Measurements from ENCODE around the gene PER2. TPM values are rescaled to one million over a fixed set of nuclear protein-coding genes. Genes with fewer than 3 reads are reported as not detected.

Gene PER2
- total and polyA plus RNA-seq, 10 donors = 2.0 to 16.2 (median 12.0) TPM

- H3K36me3 ChIP-seq = peaks cover 0 to 88% (median 34%) of the 10 kb centered on the region in 6 donors
- intact Hi-C loops (cut with DNase I; ENCODE audit: low total_unique reads) = no loop called here
- 76 to 96% (median 89%) methylated on average over 11 to 12 of the region's 12 CpGs for WGBS, 5 donors
Measured at GRCh38 chr2:238262496-238263122, 25.8 kb downstream of the PER2 start.

DNA sequence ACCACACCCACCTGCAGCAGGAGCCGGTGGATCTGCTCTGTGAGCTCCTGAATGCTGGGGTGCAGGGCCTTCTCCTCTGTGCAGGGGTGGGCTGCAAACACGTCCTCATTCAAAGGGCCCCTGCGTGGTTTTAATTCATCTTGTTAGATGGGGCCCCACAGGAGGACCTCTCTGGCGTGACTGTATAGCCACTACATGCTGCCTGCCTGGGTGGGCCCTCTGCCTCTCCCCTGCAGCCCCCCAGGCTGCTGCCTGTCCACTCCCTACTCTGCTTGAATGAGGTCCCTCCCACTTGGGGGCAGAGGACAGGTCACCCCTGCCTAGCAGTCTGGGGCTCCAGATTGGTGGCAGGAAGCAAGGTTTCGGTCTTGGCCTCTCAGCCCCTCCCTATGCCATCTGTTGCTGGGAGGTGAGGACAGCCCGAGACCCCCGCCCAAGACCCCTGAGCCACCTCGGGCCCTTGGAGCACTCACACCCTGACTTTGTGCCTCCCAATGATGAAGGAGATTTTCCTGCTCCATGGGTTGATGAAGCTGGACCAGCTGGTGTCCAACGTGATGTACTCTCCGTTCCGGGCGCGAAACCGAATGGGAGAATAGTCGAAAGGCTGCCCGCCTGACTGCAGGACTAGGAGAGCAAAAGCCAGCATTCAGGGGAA lies 26.6 kb downstream of the PER2 start:
- TF ChIP-seq POLR2AphosphoS5 (IDR thresholded peaks at IDR 0.05) = no peak
- no peak for TF ChIP-seq CTCF (IDR thresholded peaks at IDR 0.05 in 8 of 11, conservative IDR thresholded peaks at IDR 0.05 in 3 of 11)
- TF ChIP-seq POLR2A (IDR thresholded peaks at IDR 0.05) = no peak
- H3K9me3 ChIP-seq = no peaks in the 10 kb centered on the region
- H3K27me3 ChIP-seq (replicated peaks in 1 of 7) = no peaks in the 10 kb centered on the region
- H3K4me3 ChIP-seq = no peak overlapping the region
- intact Hi-C loops (cut with DNase I; ENCODE audit: low total_unique reads) = no loop called here
- WGBS, 5 donors = 87 to 95% (median 92%) methylated on average over 12 to 16 of the region's 16 CpGs
- peaks cover 0 to 88% (median 32%) of the 10 kb centered on the region in 6 donors for H3K36me3 ChIP-seq
- H3K4me1 ChIP-seq = peaks cover 8 to 50% (median 29%) of the 10 kb centered on the region in 6 donors
- H3K27ac ChIP-seq = peak overlapping the region in 1 of 8 donors; percentile 70
- no peak for DNase-seq

More at GRCh38 chr2:238262496-238263122, 25.8 kb downstream of the PER2 start:
- no peaks in the 10 kb centered on the region for H3K9me3 ChIP-seq
- no peak overlapping the region for H3K4me3 ChIP-seq
- H3K4me1 ChIP-seq = peaks cover 8 to 48% (median 28%) of the 10 kb centered on the region in 6 donors
- no peak for TF ChIP-seq POLR2AphosphoS5 (IDR thresholded peaks at IDR 0.05)
- no peak for TF ChIP-seq POLR2A (IDR thresholded peaks at IDR 0.05)
- no peak for TF ChIP-seq CTCF (IDR thresholded peaks at IDR 0.05 in 8 of 11, conservative IDR thresholded peaks at IDR 0.05 in 3 of 11)
- peak overlapping the region in 5 of 8 donors; percentile 54 to 71 (median 65) for H3K27ac ChIP-seq
- H3K27me3 ChIP-seq (replicated peaks in 1 of 7) = no peaks in the 10 kb centered on the region
- DNase-seq = no peak

GRCh38 chr2:238260883-238261282 lies 27.5 kb downstream of the PER2 start:
- no peaks in the 10 kb centered on the region for H3K27me3 ChIP-seq (replicated peaks in 1 of 7)
- peak overlapping the region in 2 of 8 donors; percentile 0 to 7 for H3K4me3 ChIP-seq
- H3K4me1 ChIP-seq = peaks cover 8 to 54% (median 29%) of the 10 kb centered on the region in 6 donors
- TF ChIP-seq POLR2AphosphoS5 (IDR thresholded peaks at IDR 0.05) (no peak), CTCF (IDR thresholded peaks at IDR 0.05 in 8 of 11, conservative IDR thresholded peaks at IDR 0.05 in 3 of 11) (no peak), POLR2A (IDR thresholded peaks at IDR 0.05) (no peak)
- intact Hi-C loops (cut with DNase I; ENCODE audit: low total_unique reads) = no loop called here
- DNase-seq = no peak
- no peaks in the 10 kb centered on the region for H3K9me3 ChIP-seq
- WGBS, 5 donors = 61 to 82% (median 77%) methylated on average over 17 to 18 of the region's 18 CpGs
- H3K36me3 ChIP-seq = peaks cover 0 to 88% (median 35%) of the 10 kb centered on the region in 6 donors
- H3K27ac ChIP-seq = no peak overlapping the region
